ENCODE measurements around the gene CTXND1.

DNA sequence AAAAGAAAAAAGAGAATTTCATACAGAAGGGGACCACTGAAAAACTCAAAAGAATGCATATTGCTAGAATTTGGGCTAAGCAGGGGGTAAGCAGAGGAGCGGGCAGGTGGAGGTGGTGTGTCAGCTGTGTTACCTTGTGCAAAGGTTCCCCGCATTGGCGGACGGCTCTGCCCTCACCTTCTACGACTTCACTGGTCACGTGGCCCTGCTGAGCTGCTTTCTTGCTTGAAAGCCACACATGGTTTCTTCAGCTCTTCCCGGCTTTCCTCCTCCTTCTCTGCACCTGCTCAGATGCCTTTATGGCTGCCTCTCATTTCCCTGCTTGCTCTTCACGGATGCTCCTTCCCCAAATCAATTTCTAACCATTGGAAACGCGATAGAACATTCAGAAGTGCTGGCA is 68.7 kb downstream of the CTXND1 start:
- TF ChIP-seq, protein P1, sequence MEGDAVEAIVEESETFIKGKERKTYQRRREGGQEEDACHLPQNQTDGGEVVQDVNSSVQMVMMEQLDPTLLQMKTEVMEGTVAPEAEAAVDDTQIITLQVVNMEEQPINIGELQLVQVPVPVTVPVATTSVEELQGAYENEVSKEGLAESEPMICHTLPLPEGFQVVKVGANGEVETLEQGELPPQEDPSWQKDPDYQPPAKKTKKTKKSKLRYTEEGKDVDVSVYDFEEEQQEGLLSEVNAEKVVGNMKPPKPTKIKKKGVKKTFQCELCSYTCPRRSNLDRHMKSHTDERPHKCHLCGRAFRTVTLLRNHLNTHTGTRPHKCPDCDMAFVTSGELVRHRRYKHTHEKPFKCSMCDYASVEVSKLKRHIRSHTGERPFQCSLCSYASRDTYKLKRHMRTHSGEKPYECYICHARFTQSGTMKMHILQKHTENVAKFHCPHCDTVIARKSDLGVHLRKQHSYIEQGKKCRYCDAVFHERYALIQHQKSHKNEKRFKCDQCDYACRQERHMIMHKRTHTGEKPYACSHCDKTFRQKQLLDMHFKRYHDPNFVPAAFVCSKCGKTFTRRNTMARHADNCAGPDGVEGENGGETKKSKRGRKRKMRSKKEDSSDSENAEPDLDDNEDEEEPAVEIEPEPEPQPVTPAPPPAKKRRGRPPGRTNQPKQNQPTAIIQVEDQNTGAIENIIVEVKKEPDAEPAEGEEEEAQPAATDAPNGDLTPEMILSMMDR (IDR thresholded peaks at IDR 0.05; ENCODE audit: insufficient read depth, low read length) = no peak
- no peak for TF ChIP-seq GABPA (IDR thresholded peaks at IDR 0.05; ENCODE audit: low read depth)
- TF ChIP-seq POLR2AphosphoS5 (IDR thresholded peaks at IDR 0.05; ENCODE audit: low read depth) = no peak
- TF ChIP-seq, protein P2, sequence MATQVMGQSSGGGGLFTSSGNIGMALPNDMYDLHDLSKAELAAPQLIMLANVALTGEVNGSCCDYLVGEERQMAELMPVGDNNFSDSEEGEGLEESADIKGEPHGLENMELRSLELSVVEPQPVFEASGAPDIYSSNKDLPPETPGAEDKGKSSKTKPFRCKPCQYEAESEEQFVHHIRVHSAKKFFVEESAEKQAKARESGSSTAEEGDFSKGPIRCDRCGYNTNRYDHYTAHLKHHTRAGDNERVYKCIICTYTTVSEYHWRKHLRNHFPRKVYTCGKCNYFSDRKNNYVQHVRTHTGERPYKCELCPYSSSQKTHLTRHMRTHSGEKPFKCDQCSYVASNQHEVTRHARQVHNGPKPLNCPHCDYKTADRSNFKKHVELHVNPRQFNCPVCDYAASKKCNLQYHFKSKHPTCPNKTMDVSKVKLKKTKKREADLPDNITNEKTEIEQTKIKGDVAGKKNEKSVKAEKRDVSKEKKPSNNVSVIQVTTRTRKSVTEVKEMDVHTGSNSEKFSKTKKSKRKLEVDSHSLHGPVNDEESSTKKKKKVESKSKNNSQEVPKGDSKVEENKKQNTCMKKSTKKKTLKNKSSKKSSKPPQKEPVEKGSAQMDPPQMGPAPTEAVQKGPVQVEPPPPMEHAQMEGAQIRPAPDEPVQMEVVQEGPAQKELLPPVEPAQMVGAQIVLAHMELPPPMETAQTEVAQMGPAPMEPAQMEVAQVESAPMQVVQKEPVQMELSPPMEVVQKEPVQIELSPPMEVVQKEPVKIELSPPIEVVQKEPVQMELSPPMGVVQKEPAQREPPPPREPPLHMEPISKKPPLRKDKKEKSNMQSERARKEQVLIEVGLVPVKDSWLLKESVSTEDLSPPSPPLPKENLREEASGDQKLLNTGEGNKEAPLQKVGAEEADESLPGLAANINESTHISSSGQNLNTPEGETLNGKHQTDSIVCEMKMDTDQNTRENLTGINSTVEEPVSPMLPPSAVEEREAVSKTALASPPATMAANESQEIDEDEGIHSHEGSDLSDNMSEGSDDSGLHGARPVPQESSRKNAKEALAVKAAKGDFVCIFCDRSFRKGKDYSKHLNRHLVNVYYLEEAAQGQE (IDR thresholded peaks at IDR 0.05; ENCODE audit: insufficient replicate concordance, low read depth) = no peak
- no peak for TF ChIP-seq SPI1 (IDR thresholded peaks at IDR 0.05; ENCODE audit: borderline replicate concordance, low read depth)

All from HL-60 (cell line).